GM12874 (cell line): ENCODE data around the gene ZFYVE9.

Source experiments
- CTCF ChIP-seq: IDR thresholded peaks from 2 replicates; pipeline ENCODE4 v1.5.1; 2011; ENCODE audit warnings: low read depth, mild to moderate bottlenecking, control low read depth, low read length, moderate library complexity; ENCODE audit not compliant: insufficient read depth

Gene ZFYVE9

GRCh38 chr1:52119301-52120079, 22.4 kb upstream of the ZFYVE9 start:
- TF ChIP-seq CTCF: no peak

- TF ChIP-seq CTCF: no peak
Measured at GRCh38 chr1:52122384-52122783, 19.5 kb upstream of the ZFYVE9 start.

- no peak for TF ChIP-seq CTCF
Measured at GRCh38 chr1:52123622-52124021, 18.3 kb upstream of the ZFYVE9 start.

GRCh38 chr1:52125736-52126359, 16.0 kb upstream of the ZFYVE9 start:
- TF ChIP-seq CTCF: no peak

GRCh38 chr1:52127181-52128180, 14.4 kb upstream of the ZFYVE9 start:
- peak; percentile 45 for TF ChIP-seq CTCF

GRCh38 chr1:52139817-52140540, 1.9 kb upstream of the ZFYVE9 start:
- no peak for TF ChIP-seq CTCF
